Hepatocyte (in vitro differentiated cells): ENCODE data around the gene TSPAN9. TPM values are rescaled to one million over a fixed set of nuclear protein-coding genes. Genes with fewer than 3 reads are reported as not detected.

ENCODE experiments used
- DNase-seq: peaks from one replicate; pipeline ENCODE4 v3.0.0-alpha.2; 2016; ENCODE audit warnings: low spot score
- H2AFZ ChIP-seq: fragments of 200-600 bp; sonication (generic); 2 replicates; pipeline ENCODE4 v1.6.0; 2016; ENCODE audit warnings: antibody characterized with exemption, mild to moderate bottlenecking
- H3K27ac ChIP-seq: fragments of 200-600 bp; sonication (generic); 2 replicates; pipeline ENCODE4 v1.5.1; 2016; ENCODE audit warnings: mild to moderate bottlenecking
- H3K27me3 ChIP-seq: fragments of 200-600 bp; sonication (generic); 2 replicates; pipeline ENCODE4 v1.6.1; 2016
- H3K36me3 ChIP-seq: fragments of 200-600 bp; sonication (generic); replicated peaks from 2 replicates; pipeline ENCODE4 v1.5.1; 2016; ENCODE audit warnings: low read depth; ENCODE audit not compliant: insufficient read depth
- H3K4me1 ChIP-seq: fragments of 200-600 bp; sonication (generic); 2 replicates; pipeline ENCODE4 v1.5.1; 2016; ENCODE audit warnings: mild to moderate bottlenecking, moderate library complexity; ENCODE audit not compliant: insufficient read depth
- H3K4me2 ChIP-seq: fragments of 200-600 bp; sonication (generic); 2 replicates; pipeline ENCODE4 v1.6.0; 2016
- H3K4me3 ChIP-seq: fragments of 200-600 bp; sonication (generic); 2 replicates; pipeline ENCODE4 v1.5.1; 2016; ENCODE audit warnings: mild to moderate bottlenecking
- H3K79me2 ChIP-seq: fragments of 200-600 bp; sonication (generic); 2 replicates; pipeline ENCODE4 v1.6.0; 2017; ENCODE audit warnings: mild to moderate bottlenecking
- H3K9me2 ChIP-seq: fragments of 200-600 bp; sonication (generic); replicated peaks from 2 replicates; pipeline ENCODE4 v1.6.0; 2017; ENCODE audit warnings: mild to moderate bottlenecking; ENCODE audit not compliant: insufficient read depth
- H3K9me3 ChIP-seq: fragments of 200-600 bp; sonication (generic); 2 replicates; pipeline ENCODE4 v1.5.1; 2016; ENCODE audit warnings: low read depth, mild to moderate bottlenecking
- H4K20me1 ChIP-seq: fragments of 200-600 bp; sonication (generic); 2 replicates; pipeline ENCODE4 v1.6.0; 2016; ENCODE audit warnings: mild to moderate bottlenecking; ENCODE audit not compliant: insufficient read depth, poor library complexity, severe bottlenecking
- CTCF ChIP-seq: fragments of 200-600 bp; sonication (generic); IDR thresholded peaks from 2 replicates; pipeline ENCODE4 v1.5.1; 2016; ENCODE audit warnings: antibody characterized with exemption, mild to moderate bottlenecking; ENCODE audit not compliant: poor library complexity
- EZH2 ChIP-seq: fragments of 200-600 bp; sonication (generic); IDR thresholded peaks from 2 replicates; pipeline ENCODE4 v1.6.1; 2016; ENCODE audit warnings: antibody characterized with exemption, mild to moderate bottlenecking, borderline replicate concordance
- EZH2phosphoT487 ChIP-seq: fragments of 200-600 bp; sonication (generic); IDR thresholded peaks from one replicate; pipeline ENCODE4 v1.6.1; 2018; ENCODE audit warnings: antibody characterized with exemption, mild to moderate bottlenecking, low read depth, moderate library complexity; ENCODE audit not compliant: unreplicated experiment, severe bottlenecking
- WGBS: methylation state at CpG from one replicate; pipeline ENCODE4 v1.1.6; 2016; ENCODE audit warnings: low lambda C conversion rate; ENCODE audit errors: missing lambda C conversion rate; 5-methylcytosine and 5-hydroxymethylcytosine counted together
- polyA plus RNA-seq: library from polyadenylated mRNA; unstranded; fragments of >200 nt; fragmentation: Nextera tagmentation; extraction: Ambion mirVana; gene quantifications from 2 replicates; pipeline ENCODE4 v1.2.1, GENCODE V29; 2016
- total RNA-seq: library from RNA; depleted of rRNA; stranded (reverse); fragments of >200 nt; gene quantifications from 2 replicates; pipeline ENCODE4 v1.2.3, GENCODE V29; 2014

Gene TSPAN9
- total and polyA plus RNA-seq, 2 experiments from 2014 or later, result 16.6 to 38.6 TPM

- Histone ChIP-seq H3K79me2 (no peaks in the 10 kb centered on the region), H3K27me3 (no peaks in the 10 kb centered on the region), H3K9me2 (no peaks in the 10 kb centered on the region), H3K4me2 (no peak overlapping the region), H3K36me3 (no peaks in the 10 kb centered on the region), H3K9me3 (no peaks in the 10 kb centered on the region), H3K27ac (no peak overlapping the region), H2AFZ (no peak overlapping the region), H3K4me1 (peaks cover 7% of the 10 kb centered on the region), H4K20me1 (peaks cover 9% of the 10 kb centered on the region), H3K4me3 (no peak overlapping the region)
- 67% methylated on average over 20 of the region's 20 CpGs for WGBS
- DNase-seq, result no peak
- no peak for TF ChIP-seq EZH2
- no peak for TF ChIP-seq CTCF
- no peak for TF ChIP-seq EZH2phosphoT487
These were observed 137.6 kb downstream of the TSPAN9 start for GRCh38 chr12:3214526-3215365.

- H4K20me1 ChIP-seq, result peaks cover 9% of the 10 kb centered on the region
- no peaks in the 10 kb centered on the region for H3K9me3 ChIP-seq
- H3K79me2 ChIP-seq, result no peaks in the 10 kb centered on the region
- H2AFZ ChIP-seq, result no peak overlapping the region
- peaks cover 7% of the 10 kb centered on the region for H3K4me1 ChIP-seq
- H3K36me3 ChIP-seq, result no peaks in the 10 kb centered on the region
- no peak for DNase-seq
- WGBS, result 93% methylated on average over 13 of the region's 13 CpGs
- TF ChIP-seq CTCF (no peak), EZH2phosphoT487 (no peak), EZH2 (no peak)
- H3K9me2 ChIP-seq, result no peaks in the 10 kb centered on the region
- no peak overlapping the region for H3K27ac ChIP-seq
- no peaks in the 10 kb centered on the region for H3K27me3 ChIP-seq
- H3K4me2 ChIP-seq, result no peak overlapping the region
- no peak overlapping the region for H3K4me3 ChIP-seq
These were observed 138.3 kb downstream of the TSPAN9 start for GRCh38 chr12:3215410-3215975.

- H2AFZ ChIP-seq, result no peak overlapping the region
- TF ChIP-seq EZH2 (no peak), CTCF (no peak), EZH2phosphoT487 (no peak)
- H3K4me2 ChIP-seq, result no peak overlapping the region
- H3K79me2 ChIP-seq, result no peaks in the 10 kb centered on the region
- H3K36me3 ChIP-seq, result no peaks in the 10 kb centered on the region
- no peaks in the 10 kb centered on the region for H3K9me3 ChIP-seq
- H3K9me2 ChIP-seq, result no peaks in the 10 kb centered on the region
- H3K4me3 ChIP-seq, result no peak overlapping the region
- peaks cover 9% of the 10 kb centered on the region for H4K20me1 ChIP-seq
- no peaks in the 10 kb centered on the region for H3K27me3 ChIP-seq
- DNase-seq, result no peak
- peaks cover 7% of the 10 kb centered on the region for H3K4me1 ChIP-seq
- no peak overlapping the region for H3K27ac ChIP-seq
- WGBS, result 93% methylated on average over 5 of the region's 5 CpGs
These were observed 138.9 kb downstream of the TSPAN9 start for GRCh38 chr12:3216097-3216496.
